Measurements from ENCODE around the gene CCDC192.
A peak's percentile ranks its signal among the peaks of the same experiment; 100 is the strongest.

Gene CCDC192

DNA sequence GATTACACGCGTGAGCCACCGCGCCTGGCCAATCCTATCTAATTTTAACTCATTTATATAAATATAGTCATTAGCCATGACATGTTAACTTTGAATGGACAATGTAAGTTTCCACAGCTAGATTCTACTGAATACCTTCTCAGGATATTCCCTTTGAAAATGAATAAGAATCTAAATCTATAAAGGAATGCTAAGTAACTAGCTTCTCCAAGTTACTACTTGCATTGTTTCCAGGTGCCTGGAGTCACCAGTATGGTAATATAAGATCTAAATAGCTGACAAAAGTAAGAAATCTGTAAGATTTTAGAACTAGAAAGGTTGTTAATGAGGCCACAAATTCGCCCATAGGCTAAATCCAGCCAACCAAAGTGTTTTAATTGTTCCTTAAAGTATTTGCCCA, 191.3 kb downstream of the CCDC192 start:
- no peak for DNase-seq (ENCODE audit: extremely low spot score)
- TF ChIP-seq FOXA1 (IDR thresholded peaks at IDR 0.05): no peak
- TF ChIP-seq TARDBP (IDR thresholded peaks at IDR 0.05): no peak
- TF ChIP-seq HDGF (IDR thresholded peaks at IDR 0.05; ENCODE audit: borderline replicate concordance): no peak
- TF ChIP-seq PKNOX1 (IDR thresholded peaks at IDR 0.05): no peak
- no peak for TF ChIP-seq CTBP1 (IDR thresholded peaks at IDR 0.05; ENCODE audit: borderline replicate concordance)
- no peak for TF ChIP-seq SUZ12 (IDR thresholded peaks at IDR 0.05)
- TF ChIP-seq SP1 (IDR thresholded peaks at IDR 0.05): no peak
- TF ChIP-seq FOXM1 (IDR thresholded peaks at IDR 0.05; ENCODE audit: borderline replicate concordance): no peak
- TF ChIP-seq L3MBTL2 (conservative IDR thresholded peaks at IDR 0.05): no peak
- no peak for TF ChIP-seq FOXK2 (IDR thresholded peaks at IDR 0.05)
- no peak for TF ChIP-seq BHLHE40 (IDR thresholded peaks at IDR 0.05; ENCODE audit: borderline replicate concordance)
- no peak for TF ChIP-seq ZNF384 (IDR thresholded peaks at IDR 0.05)
- ChIA-PET CTCF (interaction anchor here (0.6 kb wide), 1 partner anchor 1171 kb away, joined by 4 read pairs; no protein-coding TSS in a partner anchor), POLR2A (no interaction called here)

GRCh38 chr5:127898551-127899213, 195.5 kb downstream of the CCDC192 start:
- no peak for TF ChIP-seq L3MBTL2 (conservative IDR thresholded peaks at IDR 0.05)
- no peak for TF ChIP-seq ELF4 (IDR thresholded peaks at IDR 0.05)
- no peak for TF ChIP-seq SP1 (IDR thresholded peaks at IDR 0.05)
- TF ChIP-seq CTBP1 (IDR thresholded peaks at IDR 0.05; ENCODE audit: borderline replicate concordance): no peak
- no peak for TF ChIP-seq PKNOX1 (IDR thresholded peaks at IDR 0.05)
- no peak for TF ChIP-seq SUZ12 (IDR thresholded peaks at IDR 0.05)
- TF ChIP-seq HDGF (IDR thresholded peaks at IDR 0.05; ENCODE audit: borderline replicate concordance): no peak
- no peak for TF ChIP-seq TARDBP (IDR thresholded peaks at IDR 0.05)
- TF ChIP-seq BHLHE40 (IDR thresholded peaks at IDR 0.05; ENCODE audit: borderline replicate concordance): no peak
- no peak for TF ChIP-seq ARNT (IDR thresholded peaks at IDR 0.05)
- no peak for TF ChIP-seq FOXA1 (IDR thresholded peaks at IDR 0.05)
- no peak for TF ChIP-seq ZNF384 (IDR thresholded peaks at IDR 0.05)
- POLR2A ChIA-PET: no interaction called here
- DNase-seq (ENCODE audit: extremely low spot score): no peak
- CTCF ChIA-PET: interaction anchor here (0.8 to 1.4 kb wide), 2 partner anchors 10 to 185 kb away, joined by 3 read pairs; partner anchors contain the start of gene SLC12A2

- TF ChIP-seq LEF1 (IDR thresholded peaks at IDR 0.05; ENCODE audit: borderline replicate concordance) (no peak), FOXK2 (IDR thresholded peaks at IDR 0.05) (no peak), FOXM1 (IDR thresholded peaks at IDR 0.05; ENCODE audit: borderline replicate concordance) (no peak), ZNF384 (IDR thresholded peaks at IDR 0.05) (no peak), ELF4 (IDR thresholded peaks at IDR 0.05) (no peak), TARDBP (IDR thresholded peaks at IDR 0.05) (no peak), ARNT (IDR thresholded peaks at IDR 0.05) (no peak), L3MBTL2 (conservative IDR thresholded peaks at IDR 0.05) (no peak), SP1 (IDR thresholded peaks at IDR 0.05) (no peak), HDGF (IDR thresholded peaks at IDR 0.05; ENCODE audit: borderline replicate concordance) (no peak)
- CTCF ChIA-PET: interaction anchor here (0.8 to 1.4 kb wide), 2 partner anchors 9 to 185 kb away, joined by 3 read pairs; partner anchors contain the start of gene SLC12A2
- DNase-seq (ENCODE audit: extremely low spot score): no peak
- POLR2A ChIA-PET: interaction anchor here (0.6 kb wide), 1 partner anchor 756 kb away, joined by 4 read pairs; no protein-coding TSS in a partner anchor
Observed at GRCh38 chr5:127899214-127899610, 196.0 kb downstream of the CCDC192 start.

DNA sequence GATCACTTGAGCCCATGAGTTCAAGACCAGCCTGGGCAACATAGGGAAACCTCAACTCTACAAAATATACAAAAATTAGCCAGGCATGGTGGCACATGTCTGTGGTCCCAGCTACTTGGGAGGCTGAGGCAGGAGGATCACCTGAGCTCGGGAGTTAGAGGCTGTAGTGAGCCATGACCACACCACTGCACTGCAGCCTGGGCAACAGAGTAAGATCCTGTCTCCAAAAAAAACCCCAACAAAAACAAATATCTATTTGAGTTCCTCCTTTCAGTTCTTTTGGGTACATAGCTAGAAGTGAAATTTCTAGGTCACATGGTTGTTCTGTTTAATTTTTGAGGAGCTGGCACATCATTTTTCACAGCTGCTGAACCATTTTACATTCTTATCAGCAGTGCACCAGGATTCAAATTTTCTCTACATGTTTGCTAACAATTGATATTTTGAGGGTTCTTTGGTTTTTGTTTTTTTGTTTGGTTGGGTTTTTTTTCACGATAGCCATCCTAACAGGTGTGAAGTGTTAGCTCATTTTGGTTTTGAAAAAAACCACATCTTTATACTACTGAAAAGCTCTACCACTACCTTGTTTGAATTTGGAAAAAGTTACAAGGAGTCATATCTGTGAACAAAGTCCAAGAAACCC, 203.5 kb downstream of the CCDC192 start:
- ChIA-PET CTCF (no interaction called here), POLR2A (no interaction called here)
- no peak for DNase-seq (ENCODE audit: extremely low spot score)
- TF ChIP-seq FOXM1 (IDR thresholded peaks at IDR 0.05; ENCODE audit: borderline replicate concordance) (no peak), FOXK2 (IDR thresholded peaks at IDR 0.05) (no peak), ELF4 (IDR thresholded peaks at IDR 0.05) (no peak), L3MBTL2 (conservative IDR thresholded peaks at IDR 0.05) (no peak), LEF1 (IDR thresholded peaks at IDR 0.05; ENCODE audit: borderline replicate concordance) (no peak), HDGF (IDR thresholded peaks at IDR 0.05; ENCODE audit: borderline replicate concordance) (no peak)

DNA sequence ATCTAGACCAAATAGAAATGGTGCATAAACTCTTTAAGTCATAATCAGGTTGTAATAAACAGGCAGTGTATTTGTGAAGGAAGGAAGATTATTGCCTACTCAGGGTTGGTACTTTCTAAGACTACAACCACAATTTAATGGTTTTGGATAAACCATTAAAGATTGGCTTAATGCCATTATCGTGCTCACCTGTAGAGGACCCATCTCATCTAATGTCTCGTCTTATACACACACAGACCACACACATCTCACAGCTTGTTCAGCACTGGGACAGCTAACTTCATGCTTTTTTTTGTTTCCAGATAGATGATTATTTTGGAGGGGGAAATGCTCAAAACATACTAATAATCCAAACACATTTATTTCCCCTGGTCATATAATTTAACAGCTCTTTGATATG, 204.7 kb downstream of the CCDC192 start:
- POLR2A ChIA-PET: no interaction called here
- CTCF ChIA-PET: interaction anchor here (1.5 kb wide), 1 partner anchor 9 kb away, joined by 4 read pairs; no protein-coding TSS in a partner anchor
- DNase-seq (ENCODE audit: extremely low spot score): no peak
- TF ChIP-seq ZNF384 (IDR thresholded peaks at IDR 0.05): no peak
- TF ChIP-seq CTBP1 (IDR thresholded peaks at IDR 0.05; ENCODE audit: borderline replicate concordance): no peak
- TF ChIP-seq LEF1 (IDR thresholded peaks at IDR 0.05; ENCODE audit: borderline replicate concordance): no peak
- no peak for TF ChIP-seq FOXA1 (IDR thresholded peaks at IDR 0.05)
- TF ChIP-seq ELF4 (IDR thresholded peaks at IDR 0.05): no peak
- no peak for TF ChIP-seq ARNT (IDR thresholded peaks at IDR 0.05)
- TF ChIP-seq PKNOX1 (IDR thresholded peaks at IDR 0.05): no peak
- no peak for TF ChIP-seq FOXK2 (IDR thresholded peaks at IDR 0.05)
- no peak for TF ChIP-seq HDGF (IDR thresholded peaks at IDR 0.05; ENCODE audit: borderline replicate concordance)
- TF ChIP-seq NFRKB (IDR thresholded peaks at IDR 0.05): no peak
- TF ChIP-seq BHLHE40 (IDR thresholded peaks at IDR 0.05; ENCODE audit: borderline replicate concordance): no peak
- TF ChIP-seq SP1 (IDR thresholded peaks at IDR 0.05): no peak
- TF ChIP-seq SUZ12 (IDR thresholded peaks at IDR 0.05): no peak

DNA sequence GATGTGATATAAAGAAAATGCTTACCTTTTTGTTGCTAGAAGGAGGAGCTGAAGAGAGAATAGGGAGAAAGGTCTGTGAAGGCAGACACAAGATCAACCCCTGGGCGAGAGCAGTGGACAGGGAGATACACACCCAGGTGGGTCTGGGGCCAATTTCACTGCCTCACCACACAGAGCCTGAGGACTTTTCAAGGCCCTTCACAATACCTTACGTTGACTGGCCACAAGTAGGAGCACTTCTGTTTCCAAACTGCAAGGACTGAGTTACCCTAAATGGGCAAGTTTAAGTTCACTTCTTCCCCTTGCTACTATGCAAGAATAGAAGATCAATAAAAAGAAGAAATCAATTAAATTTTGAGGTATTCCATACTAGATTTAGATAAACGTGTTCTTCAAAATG, 205.9 kb downstream of the CCDC192 start:
- TF ChIP-seq ARNT (IDR thresholded peaks at IDR 0.05) (no peak), TARDBP (IDR thresholded peaks at IDR 0.05) (no peak), SP1 (IDR thresholded peaks at IDR 0.05) (no peak), BHLHE40 (IDR thresholded peaks at IDR 0.05; ENCODE audit: borderline replicate concordance) (no peak), L3MBTL2 (conservative IDR thresholded peaks at IDR 0.05) (no peak), FOXA1 (IDR thresholded peaks at IDR 0.05) (no peak), LEF1 (IDR thresholded peaks at IDR 0.05; ENCODE audit: borderline replicate concordance) (no peak), HDGF (IDR thresholded peaks at IDR 0.05; ENCODE audit: borderline replicate concordance) (no peak), SUZ12 (IDR thresholded peaks at IDR 0.05) (no peak), FOXM1 (IDR thresholded peaks at IDR 0.05; ENCODE audit: borderline replicate concordance) (no peak), NFRKB (IDR thresholded peaks at IDR 0.05) (no peak), FOXK2 (IDR thresholded peaks at IDR 0.05) (no peak), CTBP1 (IDR thresholded peaks at IDR 0.05; ENCODE audit: borderline replicate concordance) (no peak), PKNOX1 (IDR thresholded peaks at IDR 0.05) (no peak), ELF4 (IDR thresholded peaks at IDR 0.05) (no peak)
- ChIA-PET POLR2A (no interaction called here), CTCF (interaction anchor here (0.6 to 1.5 kb wide), 4 partner anchors 8 to 333 kb away, joined by 3 to 4 read pairs (median 3); no protein-coding TSS in a partner anchor)
- DNase-seq (ENCODE audit: extremely low spot score): peak; percentile 54

All from HEK293T (cell line).